Stomach (tissue), 9 donors: ENCODE results near the gene HLA-F. TPM values are rescaled to one million over a fixed set of nuclear protein-coding genes. Genes with fewer than 3 reads are reported as not detected.

ENCODE experiments used
- DNase-seq, 2 donors: peaks; one replicate each; pipeline versions ENCODE4 v3.0.0 to v3.0.0-alpha.2; 2013 to 2019
- H3K27ac ChIP-seq, 5 donors: fragments of 200-600 bp in 4 of 5; sonication (generic) in 4 of 5; one replicate each; pipeline ENCODE4 v1.5.1; 2013 to 2019; ENCODE audit warnings: mild to moderate bottlenecking in 1 of 5, moderate library complexity in 1 of 5
- H3K27me3 ChIP-seq, 3 donors: fragments of 200-600 bp; sonication (generic); one replicate each; pipeline ENCODE4 v1.5.1; 2017 to 2019; ENCODE audit warnings: mixed run types in 1 of 3
- H3K36me3 ChIP-seq, 4 donors: fragments of 200-600 bp; sonication (generic); 1 replicate in 3 of 4; 2 replicates in 1 of 4; pipeline ENCODE4 v1.5.1; 2016 to 2019
- H3K4me1 ChIP-seq, 4 donors: fragments of 200-600 bp; sonication (generic); one replicate each; pipeline ENCODE4 v1.5.1; 2016 to 2019
- H3K4me3 ChIP-seq, 4 donors: fragments of 200-600 bp; sonication (generic) in 3 of 4; one replicate each; pipeline ENCODE4 v1.5.1; 2016 to 2019; ENCODE audit warnings: mild to moderate bottlenecking in 1 of 4
- H3K9me3 ChIP-seq, 4 donors: fragments of 200-600 bp; sonication (generic); one replicate each; pipeline ENCODE4 v1.5.1; 2016 to 2019
- EP300 ChIP-seq: sonication (generic); formaldehyde crosslinking; IDR thresholded peaks from one replicate; pipeline ENCODE4 v1.6.1; 2017; ENCODE audit warnings: antibody characterized with exemption
- POLR2A ChIP-seq, 4 donors: fragments of 450-650 bp; IDR thresholded peaks; one replicate each; pipeline ENCODE4 v1.6.1; 2016; ENCODE audit warnings: antibody characterized with exemption in 4 of 4, control low read depth in 2 of 4, mild to moderate bottlenecking in 1 of 4, moderate library complexity in 1 of 4
- POLR2AphosphoS5 ChIP-seq, 3 donors: sonication (generic); formaldehyde crosslinking; IDR thresholded peaks; one replicate each; pipeline ENCODE4 v1.6.1; 2016; ENCODE audit warnings: antibody characterized with exemption in 3 of 3
- WGBS, 5 donors: extraction: QIAGEN DNeasy Blood & Tissue Kit in 3 of 5; methylation state at CpG; one replicate each; pipeline versions ENCODE4 v1.1.5 to v1.1.7; 2013 to 2018; 5-methylcytosine and 5-hydroxymethylcytosine counted together
- intact Hi-C: fragments of 100-400 bp; cut with DNase I; formaldehyde crosslinking; loops from one replicate; pipeline ENCODE4 v1.15.1; 2023; ENCODE audit warnings: low total_unique reads
- polyA plus RNA-seq, 3 donors: library from polyadenylated mRNA; stranded (reverse); fragments of 200-250 nt; gene quantifications; one replicate each; pipeline ENCODE4 v1.2.3, GENCODE V29; 2013
- total RNA-seq, 5 donors: library from RNA; depleted of rRNA; stranded (reverse); fragments of >200 nt; gene quantifications; one replicate each; pipeline versions ENCODE4 v1.1.0 to v1.2.3, GENCODE V29; 2014 to 2016
- TF ChIP-seq, protein P1 (sequence below), 7 experiments: fragments of 450-650 bp in 4 of 7; fragments of 200-600 bp in 3 of 7; sonication (generic) in 3 of 7; IDR thresholded peaks; one replicate each; pipeline ENCODE4 v1.5.1; 2016 to 2019; ENCODE audit warnings: antibody characterized with exemption in 7 of 7, control low read depth in 2 of 7, mild to moderate bottlenecking in 1 of 7
- donor health status: healthy with polysubstance abuse.
- donor health status: Bipolar disorder and iron deficiency.
- donor health status: healthy.

The HLA-F gene
- total and polyA plus RNA-seq, 8 donors, result 17.2 to 164 (median 96.6) TPM

- no peaks in the 10 kb centered on the region for H3K4me1 ChIP-seq
- 61 to 92% (median 67%) methylated on average over 3 of the region's 3 CpGs for WGBS, 5 donors
- no peak overlapping the region for H3K27ac ChIP-seq
- intact Hi-C loops, result loop anchor here (10.0 kb wide), 1 partner anchor 100 kb away; no protein-coding TSS in a partner anchor
- no peaks in the 10 kb centered on the region for H3K27me3 ChIP-seq
- no peak overlapping the region for H3K4me3 ChIP-seq
- TF ChIP-seq POLR2A (IDR thresholded peaks at IDR 0.05) (no peak), POLR2AphosphoS5 (IDR thresholded peaks at IDR 0.05) (no peak), EP300 (no peak)
- TF ChIP-seq, protein P1, sequence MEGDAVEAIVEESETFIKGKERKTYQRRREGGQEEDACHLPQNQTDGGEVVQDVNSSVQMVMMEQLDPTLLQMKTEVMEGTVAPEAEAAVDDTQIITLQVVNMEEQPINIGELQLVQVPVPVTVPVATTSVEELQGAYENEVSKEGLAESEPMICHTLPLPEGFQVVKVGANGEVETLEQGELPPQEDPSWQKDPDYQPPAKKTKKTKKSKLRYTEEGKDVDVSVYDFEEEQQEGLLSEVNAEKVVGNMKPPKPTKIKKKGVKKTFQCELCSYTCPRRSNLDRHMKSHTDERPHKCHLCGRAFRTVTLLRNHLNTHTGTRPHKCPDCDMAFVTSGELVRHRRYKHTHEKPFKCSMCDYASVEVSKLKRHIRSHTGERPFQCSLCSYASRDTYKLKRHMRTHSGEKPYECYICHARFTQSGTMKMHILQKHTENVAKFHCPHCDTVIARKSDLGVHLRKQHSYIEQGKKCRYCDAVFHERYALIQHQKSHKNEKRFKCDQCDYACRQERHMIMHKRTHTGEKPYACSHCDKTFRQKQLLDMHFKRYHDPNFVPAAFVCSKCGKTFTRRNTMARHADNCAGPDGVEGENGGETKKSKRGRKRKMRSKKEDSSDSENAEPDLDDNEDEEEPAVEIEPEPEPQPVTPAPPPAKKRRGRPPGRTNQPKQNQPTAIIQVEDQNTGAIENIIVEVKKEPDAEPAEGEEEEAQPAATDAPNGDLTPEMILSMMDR (IDR thresholded peaks at IDR 0.05), result no peak
- H3K9me3 ChIP-seq, result no peaks in the 10 kb centered on the region
- DNase-seq, result no peak
- H3K36me3 ChIP-seq, result no peaks in the 10 kb centered on the region
Observed at GRCh38 chr6:29734046-29735018, 11.1 kb downstream of the HLA-F start.

DNA sequence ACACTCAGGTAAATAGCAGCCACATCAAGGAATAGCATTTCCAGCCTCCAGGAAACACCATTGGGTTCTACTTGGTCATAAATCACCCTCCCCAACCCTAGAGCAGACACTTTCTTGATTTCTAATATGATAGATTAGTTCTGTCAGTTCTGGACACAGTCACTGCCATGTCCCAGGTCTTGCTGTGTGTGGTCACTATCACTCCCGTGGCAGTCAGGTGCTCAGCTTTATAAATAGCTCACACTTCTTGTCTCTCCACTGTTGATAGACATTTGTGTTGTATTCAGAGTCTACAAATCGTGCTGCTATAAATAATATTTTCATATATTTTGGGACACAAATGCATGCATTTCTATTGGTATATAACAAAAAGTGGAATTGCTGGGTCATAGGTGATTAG lies 13.3 kb downstream of the HLA-F start:
- no peak overlapping the region for H3K4me3 ChIP-seq
- no peaks in the 10 kb centered on the region for H3K27me3 ChIP-seq
- H3K27ac ChIP-seq, result no peak overlapping the region
- TF ChIP-seq EP300 (no peak), POLR2AphosphoS5 (IDR thresholded peaks at IDR 0.05) (no peak), POLR2A (IDR thresholded peaks at IDR 0.05) (no peak)
- TF ChIP-seq, protein P1 (IDR thresholded peaks at IDR 0.05), result no peak
- H3K9me3 ChIP-seq, result no peaks in the 10 kb centered on the region
- 50 to 70% (median 55%) methylated on average over 2 of the region's 2 CpGs for WGBS, 5 donors
- H3K4me1 ChIP-seq, result no peaks in the 10 kb centered on the region
- H3K36me3 ChIP-seq, result peaks cover 0 to 4% (median 0%) of the 10 kb centered on the region in 4 donors
- DNase-seq, result no peak
- intact Hi-C loops, result loop anchor here (10.0 kb wide), 1 partner anchor 98 kb away; no protein-coding TSS in a partner anchor

DNA sequence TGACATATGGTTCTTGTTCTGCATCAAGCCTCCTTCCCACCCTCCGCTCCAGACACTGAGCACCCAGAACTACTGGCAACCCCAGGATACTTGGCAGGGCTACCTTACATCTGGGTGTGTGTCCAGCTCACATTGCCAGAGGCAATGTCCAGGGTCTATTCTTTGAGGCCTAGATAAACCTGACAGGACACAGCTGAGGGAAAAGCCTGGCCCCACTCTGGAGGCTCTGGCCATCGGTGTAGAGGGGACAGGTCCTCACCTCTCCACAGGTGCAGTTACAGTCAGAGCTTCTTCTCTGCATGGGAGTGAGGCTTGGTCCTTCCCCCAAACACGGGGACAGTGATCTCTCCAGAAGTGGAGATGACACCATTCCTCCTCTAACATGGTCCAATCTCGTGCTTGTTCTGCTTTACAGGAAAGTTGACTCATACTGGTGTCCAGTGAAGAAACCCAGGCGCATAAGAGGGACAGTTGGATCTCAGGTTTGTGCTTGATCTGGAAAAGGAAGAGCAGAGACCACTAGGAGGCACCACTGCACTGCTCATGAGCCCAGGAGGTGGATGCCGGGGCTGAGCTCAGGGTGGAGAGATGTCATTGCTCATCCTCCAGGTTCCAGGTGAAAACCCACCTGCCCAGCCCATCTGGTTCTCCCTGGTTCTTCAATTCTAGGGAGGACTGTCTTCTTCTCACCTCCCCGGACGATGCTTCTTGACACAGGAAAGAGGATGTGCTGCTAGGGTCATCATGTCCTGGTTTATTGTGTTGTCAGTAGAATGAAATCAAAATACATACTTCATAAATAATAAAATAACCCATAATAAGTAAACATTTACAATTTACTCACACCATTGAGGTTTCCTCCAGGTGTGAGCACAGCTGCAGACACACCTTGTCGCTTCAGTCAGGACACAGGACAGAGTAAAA lies 14.7 kb downstream of the HLA-F start:
- Histone ChIP-seq H3K4me1 (no peaks in the 10 kb centered on the region), H3K27me3 (no peaks in the 10 kb centered on the region), H3K9me3 (no peaks in the 10 kb centered on the region), H3K36me3 (peaks cover 0 to 5% (median 0%) of the 10 kb centered on the region in 4 donors), H3K27ac (no peak overlapping the region), H3K4me3 (no peak overlapping the region)
- intact Hi-C loops, result loop anchor here (10.0 kb wide), 1 partner anchor 97 kb away; no protein-coding TSS in a partner anchor
- TF ChIP-seq POLR2A (IDR thresholded peaks at IDR 0.05), result no peak
- no peak for TF ChIP-seq EP300
- peak in 1 of 3 donors; percentile 49 for TF ChIP-seq POLR2AphosphoS5 (IDR thresholded peaks at IDR 0.05)
- TF ChIP-seq, protein P1 (IDR thresholded peaks at IDR 0.05), result peak in 5 of 7 experiments; percentile 46 to 74 (median 70)
- peak; percentile 71 to 80 for DNase-seq
- 37 to 48% (median 42%) methylated on average over 9 of the region's 9 CpGs for whole genome bisulfite sequencing, 5 donors
